C4-2B (cell line): ENCODE measurements around the gene LRRC56.

ENCODE experiments used
- ZFX ChIP-seq: fragments of 450-650 bp; IDR thresholded peaks from 2 replicates; pipeline ENCODE4 v1.6.1; 2017
- TF ChIP-seq, protein P1 (sequence below): fragments of 450-650 bp; conservative IDR thresholded peaks from 2 replicates; pipeline ENCODE4 v1.5.1; 2017; ENCODE audit warnings: mild to moderate bottlenecking

DNA sequence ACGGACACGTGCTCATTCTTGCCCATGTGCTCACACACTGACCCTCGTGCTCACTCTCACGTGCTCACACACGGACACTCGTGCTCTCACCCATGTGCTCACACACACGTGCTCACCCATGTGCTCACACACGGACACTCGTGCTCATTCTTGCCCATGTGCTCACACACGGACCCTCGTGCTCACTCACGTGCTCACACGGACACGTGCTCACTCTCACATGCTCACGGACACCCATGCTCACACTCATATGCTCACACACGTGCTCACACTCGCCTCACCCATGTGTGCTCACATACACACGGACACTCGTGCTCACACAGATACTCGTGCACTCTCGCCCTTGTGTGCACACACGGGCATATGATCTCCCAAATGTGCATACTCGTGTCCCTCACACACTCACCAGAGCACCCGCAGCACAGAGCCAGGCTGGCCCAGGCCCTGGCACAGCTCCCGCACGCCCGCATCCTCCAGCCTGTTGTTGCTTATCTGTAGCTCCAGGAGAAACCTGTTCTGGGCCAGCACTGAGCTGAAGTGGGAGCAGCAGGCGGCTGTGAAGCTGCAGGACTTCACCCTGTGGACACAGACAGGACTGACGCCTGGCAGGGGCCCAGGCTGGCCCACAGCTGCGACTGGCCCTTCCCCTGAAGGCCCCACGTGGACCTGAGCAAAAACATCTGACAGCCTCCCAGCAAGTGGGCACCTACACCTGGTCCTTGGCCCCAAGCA lies 39.6 kb upstream of the LRRC56 start:
- TF ChIP-seq, protein P1, sequence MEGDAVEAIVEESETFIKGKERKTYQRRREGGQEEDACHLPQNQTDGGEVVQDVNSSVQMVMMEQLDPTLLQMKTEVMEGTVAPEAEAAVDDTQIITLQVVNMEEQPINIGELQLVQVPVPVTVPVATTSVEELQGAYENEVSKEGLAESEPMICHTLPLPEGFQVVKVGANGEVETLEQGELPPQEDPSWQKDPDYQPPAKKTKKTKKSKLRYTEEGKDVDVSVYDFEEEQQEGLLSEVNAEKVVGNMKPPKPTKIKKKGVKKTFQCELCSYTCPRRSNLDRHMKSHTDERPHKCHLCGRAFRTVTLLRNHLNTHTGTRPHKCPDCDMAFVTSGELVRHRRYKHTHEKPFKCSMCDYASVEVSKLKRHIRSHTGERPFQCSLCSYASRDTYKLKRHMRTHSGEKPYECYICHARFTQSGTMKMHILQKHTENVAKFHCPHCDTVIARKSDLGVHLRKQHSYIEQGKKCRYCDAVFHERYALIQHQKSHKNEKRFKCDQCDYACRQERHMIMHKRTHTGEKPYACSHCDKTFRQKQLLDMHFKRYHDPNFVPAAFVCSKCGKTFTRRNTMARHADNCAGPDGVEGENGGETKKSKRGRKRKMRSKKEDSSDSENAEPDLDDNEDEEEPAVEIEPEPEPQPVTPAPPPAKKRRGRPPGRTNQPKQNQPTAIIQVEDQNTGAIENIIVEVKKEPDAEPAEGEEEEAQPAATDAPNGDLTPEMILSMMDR = no peak
- no peak for TF ChIP-seq ZFX
